Calu3 (cell line): ENCODE data around the gene CATSPERZ. TPM values are rescaled to one million over a fixed set of nuclear protein-coding genes. Genes with fewer than 3 reads are reported as not detected.

Source experiments
- BruUV-seq: library from RNA; stranded (reverse); fragments of 400-500 nt; replicated peaks from 2 replicates; lab custom pipeline; 2021; lab: Mats Ljungman, UMichigan
- CTCF ChIA-PET: fragments of 300-600 bp; sonication (Branson Sonifier 250); formaldehyde crosslinking; loops from one replicate; lab custom pipeline; 2022; ENCODE audit warnings: antibody characterized with exemption; lab: Charles Lee
- DNase-seq: peaks from one replicate; pipeline ENCODE4 v3.0.0; 2022
- H3K27ac Mint-ChIP-seq: one replicate; pipeline ENCODE4 v1.8.0; 2022; ENCODE audit warnings: mixed read lengths; ENCODE audit not compliant: unreplicated experiment
- H3K27me3 Mint-ChIP-seq: one replicate; pipeline ENCODE4 v1.8.0; 2022; ENCODE audit warnings: mixed read lengths; ENCODE audit not compliant: unreplicated experiment
- H3K36me3 Mint-ChIP-seq: one replicate; pipeline ENCODE4 v1.8.0; 2022; ENCODE audit warnings: mild to moderate bottlenecking, moderate library complexity, mixed read lengths; ENCODE audit not compliant: insufficient read depth, unreplicated experiment
- H3K4me1 Mint-ChIP-seq: one replicate; pipeline ENCODE4 v1.8.0; 2022; ENCODE audit warnings: mild to moderate bottlenecking, low read depth, mixed read lengths; ENCODE audit not compliant: unreplicated experiment
- H3K4me3 Mint-ChIP-seq: one replicate; pipeline ENCODE4 v1.8.0; 2022; ENCODE audit warnings: mild to moderate bottlenecking, low read depth, moderate library complexity, mixed read lengths; ENCODE audit not compliant: unreplicated experiment
- H3K9me3 Mint-ChIP-seq: one replicate; pipeline ENCODE4 v1.8.0; 2022; ENCODE audit warnings: low read depth, mixed read lengths; ENCODE audit not compliant: unreplicated experiment
- CTCF ChIP-seq: fragments of 200-600 bp; IDR thresholded peaks from one replicate; pipeline ENCODE4 v1.8.0; 2022; ENCODE audit warnings: antibody characterized with exemption; ENCODE audit not compliant: unreplicated experiment
- intact Hi-C: fragments of 100-400 bp; cut with micrococcal nuclease; formaldehyde crosslinking; loops from one replicate; pipeline ENCODE4 v1.10.0; 2022; ENCODE audit not compliant: unreplicated experiment
- total RNA-seq: library from RNA; stranded (reverse); gene quantifications from 2 replicates; pipeline ENCODE4 v1.2.3, GENCODE V29; 2022

Gene CATSPERZ
- total RNA-seq, 1 experiment from 2014 or later, result 0.85 TPM

GRCh38 chr11:64265176-64266160 is 34.7 kb upstream of the CATSPERZ start:
- intact Hi-C loops, result no loop called here
- no peak for DNase-seq
- Mint-ChIP-seq H3K4me3 (no peak overlapping the region), H3K27me3 (no peaks in the 10 kb centered on the region), H3K27ac (peak overlapping the region; percentile 21), H3K9me3 (no peaks in the 10 kb centered on the region), H3K36me3 (peaks cover 50% of the 10 kb centered on the region), H3K4me1 (peaks cover 18% of the 10 kb centered on the region)
- no TSS peak for BruUV-seq
- TF ChIP-seq CTCF, result no peak
- CTCF ChIA-PET, result interaction anchor here (0.6 kb wide), 1 partner anchor 20 kb away, joined by 4 read pairs; no protein-coding TSS in a partner anchor

DNA sequence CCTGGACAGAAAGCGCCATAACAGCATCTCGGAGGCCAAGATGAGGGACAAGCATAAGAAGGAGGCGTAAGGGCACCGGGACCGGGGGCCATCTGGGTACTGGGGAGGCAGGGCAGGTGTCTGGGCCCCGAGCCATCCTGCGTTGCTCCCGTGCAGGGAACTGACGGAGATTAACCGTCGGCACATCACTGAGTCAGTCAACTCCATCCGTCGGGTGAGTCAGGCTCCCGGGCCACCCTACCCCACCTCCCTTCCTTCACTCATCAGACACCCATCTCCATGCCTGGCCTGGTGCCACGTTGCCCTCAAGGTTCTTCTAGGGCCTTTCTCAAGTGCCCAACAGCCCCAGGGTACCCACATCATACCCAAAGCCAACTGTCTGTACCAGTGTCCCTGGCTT is 33.8 kb upstream of the CATSPERZ start:
- CTCF ChIA-PET, result no interaction called here
- TF ChIP-seq CTCF, result no peak
- H3K27me3 Mint-ChIP-seq, result no peaks in the 10 kb centered on the region
- H3K4me1 Mint-ChIP-seq, result peaks cover 18% of the 10 kb centered on the region
- DNase-seq, result no peak
- no peaks in the 10 kb centered on the region for H3K9me3 Mint-ChIP-seq
- H3K36me3 Mint-ChIP-seq, result peaks cover 59% of the 10 kb centered on the region
- intact Hi-C loops, result no loop called here
- H3K27ac Mint-ChIP-seq, result no peak overlapping the region
- H3K4me3 Mint-ChIP-seq, result no peak overlapping the region
- BruUV-seq, result no TSS peak

GRCh38 chr11:64267207-64267945 is 32.8 kb upstream of the CATSPERZ start:
- no peaks in the 10 kb centered on the region for H3K9me3 Mint-ChIP-seq
- H3K4me3 Mint-ChIP-seq, result no peak overlapping the region
- no peak for TF ChIP-seq CTCF
- no peak for DNase-seq
- H3K4me1 Mint-ChIP-seq, result peaks cover 18% of the 10 kb centered on the region
- no peak overlapping the region for H3K27ac Mint-ChIP-seq
- H3K36me3 Mint-ChIP-seq, result peaks cover 61% of the 10 kb centered on the region
- CTCF ChIA-PET, result interaction anchor here (0.7 kb wide), 1 partner anchor 17 kb away, joined by 8 read pairs; no protein-coding TSS in a partner anchor
- BruUV-seq, result no TSS peak
- intact Hi-C loops, result no loop called here
- H3K27me3 Mint-ChIP-seq, result no peaks in the 10 kb centered on the region
